Peyer's patch (tissue), 4 donors: ENCODE measurements around the gene SEC24D.

Experiments
- POLR2A ChIP-seq, 2 donors: fragments of 450-650 bp; IDR thresholded peaks; one replicate each; pipeline ENCODE4 v1.5.1; 2017; ENCODE audit warnings: antibody characterized with exemption in 2 of 2, mild to moderate bottlenecking in 2 of 2, moderate library complexity in 2 of 2
- TF ChIP-seq, protein P1 (sequence below), 6 experiments: fragments of 450-650 bp in 4 of 6; fragments of 200-600 bp in 2 of 6; sonication (generic) in 1 of 6; IDR thresholded peaks; one replicate each; pipeline ENCODE4 v1.5.1; 2017 to 2019; ENCODE audit warnings: antibody characterized with exemption in 6 of 6, mild to moderate bottlenecking in 3 of 6, moderate library complexity in 1 of 6

DNA sequence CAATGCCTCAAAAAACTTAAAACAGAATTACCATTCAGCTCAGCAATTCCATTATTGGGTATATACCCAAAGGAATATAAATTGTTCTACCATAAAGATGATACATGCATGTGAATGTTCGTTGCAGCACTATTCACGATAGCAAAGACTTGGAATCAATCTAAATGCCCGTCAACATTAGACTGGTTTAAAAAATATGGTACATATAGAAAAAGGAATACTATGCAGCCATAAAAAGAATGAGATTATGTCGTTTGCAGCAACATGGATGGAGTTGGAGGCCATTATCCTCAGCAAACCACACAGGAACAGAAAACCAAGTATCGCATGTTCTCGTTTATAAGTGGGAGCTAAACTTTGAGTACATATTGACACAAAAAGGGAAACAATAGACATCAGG lies 41.9 kb upstream of the SEC24D start:
- TF ChIP-seq POLR2A (IDR thresholded peaks at IDR 0.05) = no peak
- TF ChIP-seq, protein P1, sequence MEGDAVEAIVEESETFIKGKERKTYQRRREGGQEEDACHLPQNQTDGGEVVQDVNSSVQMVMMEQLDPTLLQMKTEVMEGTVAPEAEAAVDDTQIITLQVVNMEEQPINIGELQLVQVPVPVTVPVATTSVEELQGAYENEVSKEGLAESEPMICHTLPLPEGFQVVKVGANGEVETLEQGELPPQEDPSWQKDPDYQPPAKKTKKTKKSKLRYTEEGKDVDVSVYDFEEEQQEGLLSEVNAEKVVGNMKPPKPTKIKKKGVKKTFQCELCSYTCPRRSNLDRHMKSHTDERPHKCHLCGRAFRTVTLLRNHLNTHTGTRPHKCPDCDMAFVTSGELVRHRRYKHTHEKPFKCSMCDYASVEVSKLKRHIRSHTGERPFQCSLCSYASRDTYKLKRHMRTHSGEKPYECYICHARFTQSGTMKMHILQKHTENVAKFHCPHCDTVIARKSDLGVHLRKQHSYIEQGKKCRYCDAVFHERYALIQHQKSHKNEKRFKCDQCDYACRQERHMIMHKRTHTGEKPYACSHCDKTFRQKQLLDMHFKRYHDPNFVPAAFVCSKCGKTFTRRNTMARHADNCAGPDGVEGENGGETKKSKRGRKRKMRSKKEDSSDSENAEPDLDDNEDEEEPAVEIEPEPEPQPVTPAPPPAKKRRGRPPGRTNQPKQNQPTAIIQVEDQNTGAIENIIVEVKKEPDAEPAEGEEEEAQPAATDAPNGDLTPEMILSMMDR (IDR thresholded peaks at IDR 0.05) = no peak
